ENCODE results near the gene STK11IP. TPM values are rescaled to one million over a fixed set of nuclear protein-coding genes. Genes with fewer than 3 reads are reported as not detected.

Gene STK11IP
- total and polyA plus RNA-seq, 10 of the 15 experiments (the other 5 are each of a cell fraction or from before 2014, with no cell fraction given), result 0.42 to 24.0 (median 11.4) TPM

- H3K9me3 ChIP-seq (replicated peaks; ENCODE audit: control insufficient read depth, insufficient read depth, low read length), result peaks cover 8% of the 10 kb centered on the region; the same call in 2 of the 3 replicates
- no peak overlapping the region for H3K9ac ChIP-seq (ENCODE audit: control insufficient read depth, insufficient read depth, low read length)
- ChIA-PET SMC1A (ENCODE audit: uncharacterized antibody, unreplicated experiment) (no interaction called here), POLR2A (no interaction called here), RAD21 (ENCODE audit: unreplicated experiment) (no interaction called here), CTCF (no interaction called here)
- 55% methylated on average over 5 of the region's 5 CpGs for WGBS (ENCODE audit: insufficient coverage, insufficient replicate concordance, low lambda C conversion rate, missing lambda C conversion rate)
- no peak overlapping the region for H3K27ac ChIP-seq (ENCODE audit: control insufficient read depth, insufficient read depth)
- H3K79me2 ChIP-seq (ENCODE audit: control insufficient read depth, insufficient read depth, low read length), result no peaks in the 10 kb centered on the region
- H4K20me1 ChIP-seq (ENCODE audit: control insufficient read depth, insufficient read depth), result no peaks in the 10 kb centered on the region
- FAIRE-seq (no peak), ATAC-seq (no peak), DNase-seq (ENCODE audit: low read depth, low spot score) (no peak)
- no peak overlapping the region for H3K4me3 ChIP-seq
- intact Hi-C loops (cut with micrococcal nuclease; ENCODE audit: unreplicated experiment), result no loop called here
- no peaks in the 10 kb centered on the region for H3K36me3 ChIP-seq (ENCODE audit: control insufficient read depth in 2 of 2, insufficient read depth in 2 of 2, low read length in 1 of 2)
- BruUV-seq (replicated peaks), result no TSS peak
- peaks cover 9% of the 10 kb centered on the region for H3K4me1 ChIP-seq (ENCODE audit: control insufficient read depth, insufficient read depth, low read length)
- in situ Hi-C loops (cut with MboI), result no loop called here
- TF ChIP-seq MEF2A (IDR thresholded peaks at IDR 0.05; ENCODE audit: insufficient read depth, low read depth, low read length) (no peak), GABPA (IDR thresholded peaks at IDR 0.05; ENCODE audit: low read depth) (no peak), HSF1 (IDR thresholded peaks at IDR 0.05; ENCODE audit: low read depth, low read length) (no peak), ASH2L (IDR thresholded peaks at IDR 0.05; ENCODE audit: borderline replicate concordance, low read depth) (no peak), NR2F1 (conservative IDR thresholded peaks at IDR 0.05) (no peak), PBX3 (IDR thresholded peaks at IDR 0.05; ENCODE audit: insufficient replicate concordance, low read depth, low read length) (no peak), SUZ12 (IDR thresholded peaks at IDR 0.05; ENCODE audit: unreplicated experiment) (no peak), ATF2 (IDR thresholded peaks at IDR 0.05; ENCODE audit: low read length) (no peak)
- H2AFZ ChIP-seq (ENCODE audit: control insufficient read depth, low read depth, low read length), result no peak overlapping the region
- no peaks in the 10 kb centered on the region for H3K27me3 ChIP-seq (replicated peaks in 1 of 2; ENCODE audit: control insufficient read depth in 2 of 2, insufficient read depth in 2 of 2, low read length in 1 of 2)
- H3K4me2 ChIP-seq (ENCODE audit: control insufficient read depth, insufficient read depth), result no peak overlapping the region
These were observed 66.4 kb downstream of the STK11IP start for GRCh38 chr2:219664041-219664440.
